IMR-90 (cell line): Measurements from ENCODE around the gene PIP4K2A. TPM values are rescaled to one million over a fixed set of nuclear protein-coding genes. Genes with fewer than 3 reads are reported as not detected.
A peak's percentile ranks its signal among the peaks of the same experiment; 100 is the strongest.

Experiments
- ATAC-seq: fragments of 200-7000 bp; cut with Tn5 transposase; 2 replicates; pipeline ENCODE4 v1.9.1; 2020; ENCODE audit warnings: low read depth, mild to moderate bottlenecking, moderate library complexity
- BruUV-seq: library from RNA; stranded (reverse); fragments of 400-500 nt; replicated peaks from 2 replicates; lab custom pipeline; 2021; lab: Mats Ljungman, UMichigan
- CTCF ChIA-PET: fragments of 300-600 bp; formaldehyde crosslinking; extraction: SDS; loops from one replicate; lab custom pipeline; 2021; ENCODE audit warnings: antibody characterized with exemption; lab: Yijun Ruan, JAX
- POLR2A ChIA-PET: fragments of 300-600 bp; sonication (Branson Sonifier 250); formaldehyde crosslinking; loops from one replicate; lab custom pipeline; 2022; ENCODE audit warnings: antibody characterized with exemption; ENCODE audit not compliant: unreplicated experiment; lab: Charles Lee
- DNase-seq: peaks from one replicate; pipeline ENCODE4 v3.0.0; 2013
- H2AFZ ChIP-seq: replicated peaks from 2 replicates; pipeline ENCODE3; 2013; ENCODE audit warnings: low read length, mild to moderate bottlenecking; ENCODE audit not compliant: poor library complexity
- H2AK5ac ChIP-seq: 2 replicates; pipeline ENCODE4 v1.6.1; 2013; ENCODE audit warnings: low read depth, low read length, inconsistent platforms
- H2AK9ac ChIP-seq: replicated peaks from 2 replicates; pipeline ENCODE3; 2013; ENCODE audit warnings: mild to moderate bottlenecking, low read depth, low read length, moderate library complexity; ENCODE audit not compliant: poor library complexity
- H2BK120ac ChIP-seq: 2 replicates; pipeline ENCODE4 v1.6.1; 2013; ENCODE audit warnings: low read depth, low read length, inconsistent platforms
- H2BK15ac ChIP-seq: 3 replicates; pipeline ENCODE4 v1.6.1; 2013; ENCODE audit warnings: low read depth, low read length, inconsistent platforms
- H2BK20ac ChIP-seq: 2 replicates; pipeline ENCODE4 v1.6.1; 2013; ENCODE audit warnings: low read depth, mild to moderate bottlenecking, inconsistent platforms, low read length, moderate library complexity
- H2BK5ac ChIP-seq: 2 replicates; pipeline ENCODE4 v1.6.1; 2013; ENCODE audit warnings: mild to moderate bottlenecking, low read depth, low read length, inconsistent platforms; ENCODE audit not compliant: poor library complexity, severe bottlenecking
- H3K14ac ChIP-seq: replicated peaks from 2 replicates; pipeline ENCODE4 v1.6.1; 2013; ENCODE audit warnings: low read depth, low read length, inconsistent platforms
- H3K18ac ChIP-seq: 2 replicates; pipeline ENCODE4 v1.6.1; 2013; ENCODE audit warnings: low read depth, low read length, control low read depth
- H3K23ac ChIP-seq: 2 replicates; pipeline ENCODE4 v1.6.1; 2013; ENCODE audit warnings: low read depth, low read length, inconsistent platforms
- H3K27ac ChIP-seq: 2 replicates; pipeline ENCODE4 v1.5.1; 2013; ENCODE audit warnings: mild to moderate bottlenecking, control low read depth, low read length; ENCODE audit not compliant: insufficient read depth
- H3K27me3 ChIP-seq: 2 replicates; pipeline ENCODE4 v1.6.1; 2013; ENCODE audit warnings: low read length; ENCODE audit not compliant: control insufficient read depth, insufficient read depth
- H3K36me3 ChIP-seq: 2 replicates; pipeline ENCODE4 v1.6.1; 2013; ENCODE audit warnings: low read length, mixed read lengths; ENCODE audit not compliant: control insufficient read depth, insufficient read depth
- H3K4ac ChIP-seq: 2 replicates; pipeline ENCODE4 v1.6.1; 2013; ENCODE audit warnings: low read depth, low read length, inconsistent platforms
- H3K4me1 ChIP-seq: 2 replicates; pipeline ENCODE4 v1.6.1; 2013; ENCODE audit warnings: low read length, mixed read lengths; ENCODE audit not compliant: control insufficient read depth, insufficient read depth
- H3K4me2 ChIP-seq: 2 replicates; pipeline ENCODE4 v1.6.1; 2013; ENCODE audit warnings: low read depth, mild to moderate bottlenecking, control low read depth, low read length, moderate library complexity
- H3K4me3 ChIP-seq: 2 replicates; pipeline ENCODE4 v1.5.1; 2013; ENCODE audit warnings: low read depth, mild to moderate bottlenecking, control low read depth, low read length, moderate library complexity; ENCODE audit not compliant: insufficient read depth
- H3K56ac ChIP-seq: 2 replicates; pipeline ENCODE4 v1.6.1; 2013; ENCODE audit warnings: low read length, inconsistent platforms; ENCODE audit not compliant: insufficient read depth; ENCODE audit errors: extremely low read depth
- H3K79me1 ChIP-seq, 2 experiments: 2 replicates each; pipeline ENCODE4 v1.6.1; 2013; ENCODE audit warnings: low read length in 2 of 2, inconsistent platforms in 1 of 2, low read depth in 1 of 2
- H3K9ac ChIP-seq: 2 replicates; pipeline ENCODE4 v1.6.1; 2013; ENCODE audit warnings: low read depth, low read length, control low read depth
- H3K9me1 ChIP-seq: 2 replicates; pipeline ENCODE4 v1.6.1; 2013; ENCODE audit warnings: low read length, inconsistent platforms; ENCODE audit not compliant: insufficient read depth
- H3K9me3 ChIP-seq: 2 replicates; pipeline ENCODE4 v1.6.1; 2013; ENCODE audit warnings: low read length; ENCODE audit not compliant: control insufficient read depth, insufficient read depth
- H4K20me1 ChIP-seq: 2 replicates; pipeline ENCODE4 v1.6.1; 2013; ENCODE audit warnings: low read length, inconsistent platforms; ENCODE audit not compliant: insufficient read depth
- H4K5ac ChIP-seq: 2 replicates; pipeline ENCODE4 v1.6.1; 2013; ENCODE audit warnings: mild to moderate bottlenecking, low read depth, low read length, control low read depth
- H4K8ac ChIP-seq, 2 experiments: 2 replicates each; pipeline ENCODE4 v1.6.1; 2013; ENCODE audit warnings: low read depth in 2 of 2, low read length in 2 of 2, control low read depth in 1 of 2, inconsistent platforms in 1 of 2
- H4K91ac ChIP-seq: 2 replicates; pipeline ENCODE4 v1.6.1; 2013; ENCODE audit warnings: low read depth, low read length, inconsistent platforms; ENCODE audit not compliant: insufficient read depth
- CEBPB ChIP-seq: IDR thresholded peaks from 2 replicates; pipeline ENCODE4 v1.6.1; 2012; ENCODE audit warnings: low read depth, low read length, improper control_type of control experiment
- CHD1 ChIP-seq: IDR thresholded peaks from 2 replicates; pipeline ENCODE4 v1.6.1; 2012; ENCODE audit warnings: low read depth, low read length, improper control_type of control experiment
- MAZ ChIP-seq: IDR thresholded peaks from 2 replicates; pipeline ENCODE4 v1.6.1; 2012; ENCODE audit warnings: low read depth, mild to moderate bottlenecking, low read length, improper control_type of control experiment, moderate library complexity, borderline replicate concordance
- POLR2A ChIP-seq: IDR thresholded peaks from 2 replicates; pipeline ENCODE4 v1.6.1; 2012; ENCODE audit warnings: mild to moderate bottlenecking, low read depth, low read length
- RAD21 ChIP-seq: IDR thresholded peaks from 2 replicates; pipeline ENCODE4 v1.6.1; 2012; ENCODE audit warnings: low read length, improper control_type of control experiment
- RCOR1 ChIP-seq: IDR thresholded peaks from 2 replicates; pipeline ENCODE4 v1.6.1; 2012; ENCODE audit warnings: mild to moderate bottlenecking, low read length, improper control_type of control experiment; ENCODE audit not compliant: insufficient replicate concordance
- RFX5 ChIP-seq: IDR thresholded peaks from 2 replicates; pipeline ENCODE4 v1.8.0; 2012; ENCODE audit warnings: low read depth, mild to moderate bottlenecking, low read length, moderate library complexity
- SMC3 ChIP-seq: fragments of 150-350 bp; IDR thresholded peaks from 2 replicates; pipeline ENCODE4 v1.6.1; 2016; ENCODE audit warnings: low read depth, mild to moderate bottlenecking, antibody characterized with exemption, low read length, moderate library complexity
- USF2 ChIP-seq: fragments of 150-350 bp; IDR thresholded peaks from 2 replicates; pipeline ENCODE4 v1.6.1; 2017; ENCODE audit warnings: mild to moderate bottlenecking, antibody characterized with exemption, low read length, low read depth
- WGBS, 2 experiments: methylation state at CpG; one replicate each; pipeline versions ENCODE4 v1.1.5 to v1.1.7; 2013; ENCODE audit warnings: missing lambda C conversion rate in 2 of 2; ENCODE audit not compliant: insufficient read length in 1 of 2; ENCODE audit errors: extremely low coverage in 2 of 2; 5-methylcytosine and 5-hydroxymethylcytosine counted together
- dilution Hi-C: fragments of 300-500 bp; cut with HindIII; formaldehyde crosslinking; loops from one replicate; pipeline ENCODE4 v1.14.3; 2018; ENCODE audit warnings: low sequenced_read_pairs; ENCODE audit not compliant: unreplicated experiment
- in situ Hi-C: fragments of 300-500 bp; cut with MboI; formaldehyde crosslinking; loops from 3 replicates; pipeline ENCODE4 v1.14.3; 2019; ENCODE audit warnings: low sequenced_read_pairs, inconsistent platforms, mixed read lengths
- intact Hi-C: fragments of 100-400 bp; cut with micrococcal nuclease; formaldehyde crosslinking; loops from 2 replicates; pipeline ENCODE4 v1.10.0; 2022
- polyA plus RNA-seq, 3 experiments: library from polyadenylated mRNA; depleted of rRNA; stranded (reverse); fragments of >200 nt; gene quantifications; 2 replicates each; pipeline ENCODE4 v1.2.3, GENCODE V29; 2012; ENCODE audit warnings: low replicate concordance in 1 of 3
- total RNA-seq: library from RNA; depleted of rRNA; stranded (reverse); fragments of >200 nt; gene quantifications from 2 replicates; pipeline ENCODE4 v1.2.3, GENCODE V29; 2012

PIP4K2A gene
- total and polyA plus RNA-seq, 2 of the 4 experiments (the other 2 are of a cell fraction) = 9.8 to 18.1 TPM

GRCh38 chr10:22617516-22617915, 96.9 kb downstream of the PIP4K2A start:
- TF ChIP-seq RFX5 (no peak), RCOR1 (no peak), POLR2A (no peak), MAZ (no peak), CHD1 (no peak), RAD21 (no peak), CEBPB (no peak), USF2 (no peak), SMC3 (no peak)
- no peak overlapping the region for H3K9ac ChIP-seq
- H2BK120ac ChIP-seq = no peak overlapping the region
- dilution Hi-C loops (no loop called here), in situ Hi-C loops (loop anchor here (25.0 kb wide), 1 partner anchor 1105 kb away; no protein-coding TSS in a partner anchor), intact Hi-C loops (no loop called here)
- no CpG with 5 or more reads among the region's 3 CpGs for WGBS, 2 experiments
- no peaks in the 10 kb centered on the region for H3K9me3 ChIP-seq
- H2BK15ac ChIP-seq = no peak overlapping the region; the same call in 2 of the 3 replicates
- no peak overlapping the region for H3K14ac ChIP-seq
- no peak overlapping the region for H3K4me2 ChIP-seq
- no peak overlapping the region for H3K18ac ChIP-seq
- no peak overlapping the region for H2AK5ac ChIP-seq
- H2BK20ac ChIP-seq = no peak overlapping the region
- DNase-seq (no peak), ATAC-seq (no peak)
- no peak overlapping the region for H3K4me3 ChIP-seq
- no peaks in the 10 kb centered on the region for H3K36me3 ChIP-seq
- no TSS peak for BruUV-seq
- H3K4ac ChIP-seq = peak overlapping the region; percentile 17; the same call in 1 of the 2 replicates
- ChIA-PET POLR2A (no interaction called here), CTCF (no interaction called here)
- H3K27me3 ChIP-seq = no peaks in the 10 kb centered on the region
- no peak overlapping the region for H4K5ac ChIP-seq
- H2AK9ac ChIP-seq = no peak overlapping the region
- no peak overlapping the region; a peak in 1 of 4 replicates for H4K8ac ChIP-seq
- H3K56ac ChIP-seq = no peak overlapping the region
- H4K91ac ChIP-seq = no peak overlapping the region
- H3K79me1 ChIP-seq = peaks cover 33 to 65% of the 10 kb centered on the region in 2 experiments
- 0 out of 2 replicates have a peak, but pooled peaks cover 6% of the 10 kb centered on the region for H4K20me1 ChIP-seq
- peaks cover 20% of the 10 kb centered on the region for H3K4me1 ChIP-seq
- peak overlapping the region; percentile 35; the same call in 1 of the 2 replicates for H3K27ac ChIP-seq
- H3K9me1 ChIP-seq = peaks cover 20% of the 10 kb centered on the region; the same call in 1 of the 2 replicates
- H3K23ac ChIP-seq = no peak overlapping the region
- H2AFZ ChIP-seq = no peak overlapping the region
- H2BK5ac ChIP-seq = peak overlapping the region; percentile 31
